HFFc6 (cell line): ENCODE data around the gene KCNK7. TPM values are rescaled to one million over a fixed set of nuclear protein-coding genes. Genes with fewer than 3 reads are reported as not detected.

Experiments
- DNase-seq: peaks from one replicate; pipeline ENCODE4 v3.0.0-alpha.2; 2018
- H3K27ac Mint-ChIP-seq: 2 replicates; pipeline ENCODE4 v1.8.0; 2020; ENCODE audit warnings: mild to moderate bottlenecking, mixed read lengths
- H3K27me3 Mint-ChIP-seq: 2 replicates; pipeline ENCODE4 v1.8.0; 2021; ENCODE audit warnings: mild to moderate bottlenecking, moderate library complexity, mixed read lengths; ENCODE audit not compliant: insufficient read depth
- H3K36me3 Mint-ChIP-seq: 2 replicates; pipeline ENCODE4 v1.8.0; 2021; ENCODE audit warnings: low read depth, mixed read lengths
- H3K4me1 Mint-ChIP-seq: 2 replicates; pipeline ENCODE4 v1.8.0; 2020; ENCODE audit warnings: low read depth, mixed read lengths
- H3K4me3 Mint-ChIP-seq: 2 replicates; pipeline ENCODE4 v1.8.0; 2020; ENCODE audit warnings: mild to moderate bottlenecking, moderate library complexity, mixed read lengths
- H3K9me3 Mint-ChIP-seq: 2 replicates; pipeline ENCODE4 v1.8.0; 2020; ENCODE audit warnings: mild to moderate bottlenecking, mixed read lengths
- long read RNA-seq: library from polyadenylated mRNA; unstranded; transcript quantifications from one replicate; pipeline ENCODE4 v2.0.0, GENCODE V29; 2019
- total RNA-seq, 6 experiments: library from RNA; stranded (reverse); fragmentation: NEBNext Ultra II Directional; extraction: Animal tissue kit (Norgen Biotek cat#: 25700); gene quantifications; 2 replicates in 1 of 6; 3 replicates in 5 of 6; pipeline ENCODE4 v1.2.3, GENCODE V29; 2021
- TF ChIP-seq, protein P1 (sequence below): fragments of 200-600 bp; sonication (generic); IDR thresholded peaks from 2 replicates; pipeline ENCODE4 v1.5.0; 2021; ENCODE audit warnings: antibody characterized with exemption, mild to moderate bottlenecking

The KCNK7 gene, protein sequence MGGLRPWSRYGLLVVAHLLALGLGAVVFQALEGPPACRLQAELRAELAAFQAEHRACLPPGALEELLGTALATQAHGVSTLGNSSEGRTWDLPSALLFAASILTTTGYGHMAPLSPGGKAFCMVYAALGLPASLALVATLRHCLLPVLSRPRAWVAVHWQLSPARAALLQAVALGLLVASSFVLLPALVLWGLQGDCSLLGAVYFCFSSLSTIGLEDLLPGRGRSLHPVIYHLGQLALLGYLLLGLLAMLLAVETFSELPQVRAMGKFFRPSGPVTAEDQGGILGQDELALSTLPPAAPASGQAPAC
- total RNA-seq: under 1 TPM in 3 of 6 experiments, not detected in 3; 0.16 to 0.31 (median 0.30) TPM
- long read RNA-seq: 0 reads

DNA sequence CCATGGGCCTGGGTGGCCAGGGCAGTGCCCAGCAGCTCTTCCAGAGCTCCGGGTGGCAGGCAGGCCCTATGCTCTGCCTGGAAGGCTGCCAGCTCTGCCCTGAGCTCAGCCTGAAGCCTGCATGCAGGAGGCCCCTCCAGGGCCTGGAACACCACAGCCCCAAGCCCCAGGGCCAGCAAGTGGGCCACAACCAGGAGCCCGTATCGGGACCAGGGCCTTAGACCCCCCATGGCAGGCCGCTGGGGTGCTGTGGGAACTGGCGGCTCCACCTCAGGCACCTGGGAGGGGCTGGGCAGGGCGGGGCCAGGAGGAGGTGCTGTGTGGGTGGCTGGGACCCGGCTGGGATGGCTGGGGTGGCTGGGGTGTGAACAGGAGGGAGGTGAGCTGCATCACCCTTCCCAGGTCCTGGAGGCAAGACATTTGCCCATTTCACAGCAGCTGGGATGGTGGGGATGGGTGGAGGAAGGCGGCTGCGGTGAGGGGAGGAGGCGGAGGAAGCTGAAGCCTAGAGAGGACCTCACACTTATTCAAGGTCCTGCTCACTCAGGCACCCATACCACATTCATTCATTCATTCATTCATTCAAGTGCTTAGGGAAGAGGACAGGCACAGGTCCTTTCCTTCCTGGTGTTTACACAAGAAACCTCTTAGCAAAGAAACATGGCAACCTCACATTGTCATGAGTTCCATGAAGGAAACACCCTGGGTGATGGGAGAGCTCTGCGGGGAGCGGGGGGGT is at the start of gene KCNK7:
TSS of gene KCNK7 (minus strand) at position 258 of the 739 bp plus-strand sequence. CDS start at position 230, 28 bp downstream.
- no peaks in the 10 kb centered on the region for H3K9me3 Mint-ChIP-seq
- H3K27ac Mint-ChIP-seq: peak within 1 kb of the TSS; percentile 2; the same call in 1 of the 2 replicates
- no peak within 1 kb of the TSS for H3K4me3 Mint-ChIP-seq
- H3K36me3 Mint-ChIP-seq: peaks cover under 1% of the 10 kb centered on the region; the same call in 1 of the 2 replicates
- peaks cover 4% of the 10 kb centered on the region; the same call in 1 of the 2 replicates for H3K27me3 Mint-ChIP-seq
- TF ChIP-seq, protein P1, sequence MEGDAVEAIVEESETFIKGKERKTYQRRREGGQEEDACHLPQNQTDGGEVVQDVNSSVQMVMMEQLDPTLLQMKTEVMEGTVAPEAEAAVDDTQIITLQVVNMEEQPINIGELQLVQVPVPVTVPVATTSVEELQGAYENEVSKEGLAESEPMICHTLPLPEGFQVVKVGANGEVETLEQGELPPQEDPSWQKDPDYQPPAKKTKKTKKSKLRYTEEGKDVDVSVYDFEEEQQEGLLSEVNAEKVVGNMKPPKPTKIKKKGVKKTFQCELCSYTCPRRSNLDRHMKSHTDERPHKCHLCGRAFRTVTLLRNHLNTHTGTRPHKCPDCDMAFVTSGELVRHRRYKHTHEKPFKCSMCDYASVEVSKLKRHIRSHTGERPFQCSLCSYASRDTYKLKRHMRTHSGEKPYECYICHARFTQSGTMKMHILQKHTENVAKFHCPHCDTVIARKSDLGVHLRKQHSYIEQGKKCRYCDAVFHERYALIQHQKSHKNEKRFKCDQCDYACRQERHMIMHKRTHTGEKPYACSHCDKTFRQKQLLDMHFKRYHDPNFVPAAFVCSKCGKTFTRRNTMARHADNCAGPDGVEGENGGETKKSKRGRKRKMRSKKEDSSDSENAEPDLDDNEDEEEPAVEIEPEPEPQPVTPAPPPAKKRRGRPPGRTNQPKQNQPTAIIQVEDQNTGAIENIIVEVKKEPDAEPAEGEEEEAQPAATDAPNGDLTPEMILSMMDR: no peak
- no peaks in the 10 kb centered on the region for H3K4me1 Mint-ChIP-seq
- DNase-seq: no peak

DNA sequence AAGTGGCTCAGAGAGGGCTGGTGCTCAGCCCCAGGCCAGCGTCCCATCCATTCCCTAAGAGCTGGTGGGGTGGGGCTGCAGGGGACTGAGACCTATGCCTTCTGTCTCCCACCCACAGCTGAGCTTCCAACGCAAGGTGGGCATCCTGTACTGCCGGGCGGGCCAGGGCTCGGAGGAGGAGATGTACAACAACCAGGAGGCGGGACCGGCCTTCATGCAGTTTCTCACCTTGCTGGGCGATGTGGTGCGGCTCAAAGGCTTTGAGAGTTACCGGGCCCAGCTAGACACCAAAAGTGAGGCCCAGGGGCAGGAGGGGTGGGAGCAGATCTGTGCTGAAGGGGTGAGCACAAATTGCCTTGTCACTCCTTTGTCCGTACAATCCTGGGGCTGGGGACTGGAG is 49.2 kb upstream of the KCNK7 start:
- Mint-ChIP-seq H3K27ac (no peak overlapping the region; the same call in 1 of the 2 replicates), H3K27me3 (peaks cover 3% of the 10 kb centered on the region), H3K4me3 (no peak overlapping the region), H3K9me3 (no peaks in the 10 kb centered on the region), H3K4me1 (peaks cover 34% of the 10 kb centered on the region), H3K36me3 (peaks cover 12% of the 10 kb centered on the region)
- TF ChIP-seq, protein P1: no peak
- no peak for DNase-seq

DNA sequence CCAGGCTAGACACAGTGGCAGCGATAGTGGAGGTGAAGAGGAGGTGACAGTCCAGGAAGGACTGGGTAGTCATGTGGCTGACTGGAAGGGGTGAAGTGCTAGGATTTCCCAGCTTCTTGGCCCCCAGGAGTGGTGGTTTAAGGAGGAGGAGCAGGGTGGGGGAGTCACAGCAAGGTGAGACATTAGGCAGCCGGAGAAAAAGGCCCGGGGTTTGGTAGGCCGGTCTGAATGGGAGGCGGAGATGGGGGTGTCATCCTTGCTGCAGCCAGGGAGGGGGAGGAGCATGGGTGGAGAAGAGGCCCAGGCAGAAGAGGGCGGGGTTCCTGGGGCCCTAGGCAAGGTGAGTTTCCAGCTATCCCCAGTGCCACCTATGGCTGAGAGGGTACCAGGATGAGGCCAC is 48.4 kb upstream of the KCNK7 start:
- Mint-ChIP-seq H3K36me3 (peaks cover 12% of the 10 kb centered on the region), H3K9me3 (no peaks in the 10 kb centered on the region), H3K27me3 (peaks cover 7% of the 10 kb centered on the region), H3K4me1 (peaks cover 36% of the 10 kb centered on the region), H3K27ac (no peak overlapping the region), H3K4me3 (no peak overlapping the region)
- DNase-seq: no peak
- TF ChIP-seq, protein P1: no peak

DNA sequence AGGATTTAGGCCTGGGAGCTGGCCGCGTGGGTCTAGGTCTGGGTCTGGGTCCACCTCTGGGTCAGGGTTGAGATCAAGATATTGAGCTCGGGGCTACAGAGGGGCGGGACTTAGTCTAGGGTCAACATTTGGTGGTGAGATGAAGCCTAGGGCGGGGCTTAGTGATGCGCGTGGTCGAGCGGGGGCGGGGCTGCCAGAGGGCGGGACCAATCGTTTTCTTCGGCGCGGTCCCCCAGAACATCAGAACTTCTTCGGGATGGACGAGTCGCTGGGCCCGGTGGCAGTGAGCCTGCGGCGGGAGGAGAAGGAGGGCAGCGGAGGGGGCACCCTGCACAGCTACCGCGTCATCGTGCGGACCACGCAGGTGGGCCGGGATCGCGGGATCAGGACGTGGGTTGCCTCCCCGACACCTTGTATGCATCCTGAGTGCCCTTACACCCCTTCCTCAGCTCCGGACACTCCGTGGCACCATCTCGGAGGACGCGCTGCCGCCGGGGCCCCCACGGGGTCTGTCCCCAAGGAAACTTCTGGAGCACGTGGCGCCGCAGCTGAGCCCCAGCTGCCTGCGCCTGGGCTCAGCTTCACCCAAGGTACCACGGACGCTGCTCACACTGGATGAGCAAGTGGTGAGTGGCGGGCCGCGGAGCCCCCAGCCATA is 46.5 kb upstream of the KCNK7 start:
- Mint-ChIP-seq H3K27ac (no peak overlapping the region; the same call in 1 of the 2 replicates), H3K9me3 (no peaks in the 10 kb centered on the region), H3K27me3 (peaks cover 5% of the 10 kb centered on the region; the same call in 1 of the 2 replicates), H3K4me3 (no peak overlapping the region), H3K36me3 (peaks cover 8% of the 10 kb centered on the region), H3K4me1 (peaks cover 48% of the 10 kb centered on the region)
- no peak for DNase-seq
- TF ChIP-seq, protein P1: no peak

DNA sequence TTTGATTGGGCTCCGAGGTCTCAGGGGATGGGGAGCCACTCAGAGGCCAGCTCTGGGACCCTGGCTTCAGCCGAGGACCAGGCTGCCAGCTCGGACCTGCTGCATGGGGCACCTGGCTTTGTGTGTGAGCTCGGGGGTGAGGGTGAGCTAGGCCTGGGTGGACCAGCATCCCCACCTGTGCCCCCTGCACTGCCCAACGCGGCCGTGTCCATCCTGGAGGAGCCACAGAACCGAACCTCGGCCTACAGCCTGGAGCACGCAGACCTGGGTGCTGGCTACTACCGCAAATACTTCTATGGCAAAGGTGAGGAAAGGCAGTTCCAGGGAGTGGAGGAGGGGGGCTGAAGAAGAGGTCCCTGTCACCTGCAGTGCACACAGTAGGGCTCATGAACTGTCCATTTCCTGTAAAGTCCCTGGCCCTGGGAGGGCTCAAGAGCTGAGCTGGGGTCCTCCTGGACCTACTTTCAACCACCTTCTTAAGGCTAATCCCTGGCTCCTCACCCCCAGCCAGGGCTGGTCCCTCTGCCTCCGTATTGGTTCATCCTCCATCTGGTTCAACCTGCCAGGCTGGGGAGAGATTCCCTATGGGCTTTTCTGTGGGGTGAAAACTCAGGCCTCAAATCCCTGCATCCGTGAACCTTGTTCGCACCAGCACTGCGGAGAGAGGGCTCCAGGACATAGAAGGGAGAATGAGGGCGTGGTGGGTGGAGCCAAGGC is 45.9 kb upstream of the KCNK7 start:
- H3K4me3 Mint-ChIP-seq: no peak overlapping the region
- peaks cover 53% of the 10 kb centered on the region for H3K4me1 Mint-ChIP-seq
- no peak overlapping the region; the same call in 1 of the 2 replicates for H3K27ac Mint-ChIP-seq
- peaks cover 8% of the 10 kb centered on the region for H3K36me3 Mint-ChIP-seq
- H3K9me3 Mint-ChIP-seq: no peaks in the 10 kb centered on the region
- TF ChIP-seq, protein P1: no peak
- H3K27me3 Mint-ChIP-seq: peaks cover 5% of the 10 kb centered on the region; the same call in 1 of the 2 replicates
- no peak for DNase-seq
